ENCODE measurements around the gene CASR. TPM values are rescaled to one million over a fixed set of nuclear protein-coding genes. Genes with fewer than 3 reads are reported as not detected.
"Not testable (repeated sequence)": the region's sequence is repeated elsewhere in the genome, so short reads cannot be mapped to it uniquely, and the experiment has no call there.

CASR gene
- polyA plus RNA-seq, 1 of the 3 experiments (the other 2 are of a cell fraction) = not detected

- Histone ChIP-seq H3K4me1 (ENCODE audit: control insufficient read depth in 1 of 2, insufficient read depth in 2 of 2, low read depth in 1 of 2, low read length in 1 of 2) (no peaks in the 10 kb centered on the region), H3K9me3 (no peaks in the 10 kb centered on the region), H3K9ac (no peak overlapping the region), H3K9me2 (no peaks in the 10 kb centered on the region), H3K4me2 (no peak overlapping the region), H3K36me3 (replicated peaks in 1 of 2; ENCODE audit: control insufficient read depth in 1 of 2, insufficient read depth in 2 of 2, low read length in 1 of 2) (no peaks in the 10 kb centered on the region), H3K27ac (ENCODE audit: low read depth in 2 of 2, low read length in 1 of 2) (no peak overlapping the region), H3K27me3 (ENCODE audit: insufficient read depth) (no peaks in the 10 kb centered on the region), H3F3A (replicated peaks; ENCODE audit: insufficient read depth) (no peaks in the 10 kb centered on the region), H3K79me2 (ENCODE audit: insufficient read depth) (no peaks in the 10 kb centered on the region), H2AFZ (ENCODE audit: low read depth) (no peak overlapping the region), H4K20me1 (ENCODE audit: insufficient read depth) (no peaks in the 10 kb centered on the region), H3K4me3 (ENCODE audit: low read depth in 2 of 2, low read length in 1 of 2) (no peak overlapping the region)
- DNase-seq = no peak
- ChIA-PET POLR2A (no interaction called here), CTCF (no interaction called here)
- TF ChIP-seq TEAD4 (IDR thresholded peaks at IDR 0.05; ENCODE audit: borderline replicate concordance, insufficient read depth) (no peak), ZBTB33 (IDR thresholded peaks at IDR 0.05; ENCODE audit: borderline replicate concordance, low read depth) (no peak)
- 2% methylated on average over 3 of the region's 3 CpGs for WGBS (ENCODE audit: low lambda C conversion rate)
These were observed 17.2 kb downstream of the CASR start for GRCh38 chr3:122200661-122201060.

GRCh38 chr3:122201476-122201875 is 18.0 kb downstream of the CASR start:
- H3K4me3 ChIP-seq (ENCODE audit: low read depth in 2 of 2, low read length in 1 of 2); H3F3A ChIP-seq (replicated peaks; ENCODE audit: insufficient read depth); H3K27ac ChIP-seq (ENCODE audit: low read depth in 2 of 2, low read length in 1 of 2); DNase-seq; H3K79me2 ChIP-seq (ENCODE audit: insufficient read depth); H3K9me2 ChIP-seq; H3K36me3 ChIP-seq (replicated peaks in 1 of 2; ENCODE audit: control insufficient read depth in 1 of 2, insufficient read depth in 2 of 2, low read length in 1 of 2); H3K9ac ChIP-seq; H3K9me3 ChIP-seq; H4K20me1 ChIP-seq (ENCODE audit: insufficient read depth); H3K4me1 ChIP-seq (ENCODE audit: control insufficient read depth in 1 of 2, insufficient read depth in 2 of 2, low read depth in 1 of 2, low read length in 1 of 2); H3K4me2 ChIP-seq; H3K27me3 ChIP-seq (ENCODE audit: insufficient read depth); POLR2A ChIA-PET; CTCF ChIA-PET; H2AFZ ChIP-seq (ENCODE audit: low read depth): not testable (repeated sequence)
- WGBS (ENCODE audit: low lambda C conversion rate) = 5% methylated on average over 2 of the region's 25 CpGs

GRCh38 chr3:122208579-122208978 is 25.1 kb downstream of the CASR start:
- no peak overlapping the region for H3K4me3 ChIP-seq (ENCODE audit: low read depth in 2 of 2, low read length in 1 of 2)
- H3K9me2 ChIP-seq = no peaks in the 10 kb centered on the region
- no peaks in the 10 kb centered on the region for H3K36me3 ChIP-seq (replicated peaks in 1 of 2; ENCODE audit: control insufficient read depth in 1 of 2, insufficient read depth in 2 of 2, low read length in 1 of 2)
- H3K4me2 ChIP-seq = no peak overlapping the region
- 2% methylated on average over 4 of the region's 4 CpGs for WGBS (ENCODE audit: low lambda C conversion rate)
- ChIA-PET POLR2A (no interaction called here), CTCF (no interaction called here)
- H3K27ac ChIP-seq (ENCODE audit: low read depth in 2 of 2, low read length in 1 of 2) = no peak overlapping the region
- H4K20me1 ChIP-seq (ENCODE audit: insufficient read depth) = no peaks in the 10 kb centered on the region
- no peak overlapping the region for H2AFZ ChIP-seq (ENCODE audit: low read depth)
- no peak overlapping the region for H3K9ac ChIP-seq
- no peaks in the 10 kb centered on the region for H3K79me2 ChIP-seq (ENCODE audit: insufficient read depth)
- DNase-seq = no peak
- TF ChIP-seq EZH2phosphoT487 (IDR thresholded peaks at IDR 0.05; ENCODE audit: borderline replicate concordance, low read depth) (no peak), TEAD4 (IDR thresholded peaks at IDR 0.05; ENCODE audit: borderline replicate concordance, insufficient read depth) (no peak), MXI1 (IDR thresholded peaks at IDR 0.05; ENCODE audit: low read depth, low read length) (no peak), CTCF (IDR thresholded peaks at IDR 0.05) (no peak), POLR2AphosphoS5 (IDR thresholded peaks at IDR 0.05; ENCODE audit: low read depth, low read length) (no peak), TCF12 (IDR thresholded peaks at IDR 0.05) (no peak), SMC3 (IDR thresholded peaks at IDR 0.05; ENCODE audit: low read depth, low read length) (no peak), REST (IDR thresholded peaks at IDR 0.05; ENCODE audit: low read depth, low read length) (no peak), YY1 (IDR thresholded peaks at IDR 0.05; ENCODE audit: low read depth) (no peak), ELF1 (IDR thresholded peaks at IDR 0.05) (no peak), ZBTB33 (IDR thresholded peaks at IDR 0.05; ENCODE audit: borderline replicate concordance, low read depth) (no peak), RCOR1 (IDR thresholded peaks at IDR 0.05; ENCODE audit: low read length) (no peak)
- H3K4me1 ChIP-seq (ENCODE audit: control insufficient read depth in 1 of 2, insufficient read depth in 2 of 2, low read depth in 1 of 2, low read length in 1 of 2) = no peaks in the 10 kb centered on the region
- no peaks in the 10 kb centered on the region; the same call in 1 of the 2 replicates for H3K27me3 ChIP-seq (ENCODE audit: insufficient read depth)
- H3K9me3 ChIP-seq = no peaks in the 10 kb centered on the region
- H3F3A ChIP-seq (replicated peaks; ENCODE audit: insufficient read depth) = no peaks in the 10 kb centered on the region
